Renal cortex interstitium (tissue), 15 donors: ENCODE data around the gene RPGR. TPM values are rescaled to one million over a fixed set of nuclear protein-coding genes. Genes with fewer than 3 reads are reported as not detected.

ENCODE experiments used
- DNase-seq, 11 donors: peaks; one replicate each; pipeline ENCODE4 v3.0.0-alpha.2; 2013; ENCODE audit warnings: low read depth in 9 of 11, low spot score in 4 of 11; ENCODE audit errors: extremely low read depth in 1 of 11
- long read RNA-seq, 16 experiments: transcript quantifications; one replicate each; lab custom pipeline, GENCODE V29; 2026
- polyA plus RNA-seq, 3 donors: library from polyadenylated mRNA; unstranded; fragments of 120-200 nt; gene quantifications; one replicate each; pipeline ENCODE4 v1.2.1, GENCODE V29; 2013; ENCODE audit not compliant: insufficient read length in 3 of 3

RPGR gene, protein sequence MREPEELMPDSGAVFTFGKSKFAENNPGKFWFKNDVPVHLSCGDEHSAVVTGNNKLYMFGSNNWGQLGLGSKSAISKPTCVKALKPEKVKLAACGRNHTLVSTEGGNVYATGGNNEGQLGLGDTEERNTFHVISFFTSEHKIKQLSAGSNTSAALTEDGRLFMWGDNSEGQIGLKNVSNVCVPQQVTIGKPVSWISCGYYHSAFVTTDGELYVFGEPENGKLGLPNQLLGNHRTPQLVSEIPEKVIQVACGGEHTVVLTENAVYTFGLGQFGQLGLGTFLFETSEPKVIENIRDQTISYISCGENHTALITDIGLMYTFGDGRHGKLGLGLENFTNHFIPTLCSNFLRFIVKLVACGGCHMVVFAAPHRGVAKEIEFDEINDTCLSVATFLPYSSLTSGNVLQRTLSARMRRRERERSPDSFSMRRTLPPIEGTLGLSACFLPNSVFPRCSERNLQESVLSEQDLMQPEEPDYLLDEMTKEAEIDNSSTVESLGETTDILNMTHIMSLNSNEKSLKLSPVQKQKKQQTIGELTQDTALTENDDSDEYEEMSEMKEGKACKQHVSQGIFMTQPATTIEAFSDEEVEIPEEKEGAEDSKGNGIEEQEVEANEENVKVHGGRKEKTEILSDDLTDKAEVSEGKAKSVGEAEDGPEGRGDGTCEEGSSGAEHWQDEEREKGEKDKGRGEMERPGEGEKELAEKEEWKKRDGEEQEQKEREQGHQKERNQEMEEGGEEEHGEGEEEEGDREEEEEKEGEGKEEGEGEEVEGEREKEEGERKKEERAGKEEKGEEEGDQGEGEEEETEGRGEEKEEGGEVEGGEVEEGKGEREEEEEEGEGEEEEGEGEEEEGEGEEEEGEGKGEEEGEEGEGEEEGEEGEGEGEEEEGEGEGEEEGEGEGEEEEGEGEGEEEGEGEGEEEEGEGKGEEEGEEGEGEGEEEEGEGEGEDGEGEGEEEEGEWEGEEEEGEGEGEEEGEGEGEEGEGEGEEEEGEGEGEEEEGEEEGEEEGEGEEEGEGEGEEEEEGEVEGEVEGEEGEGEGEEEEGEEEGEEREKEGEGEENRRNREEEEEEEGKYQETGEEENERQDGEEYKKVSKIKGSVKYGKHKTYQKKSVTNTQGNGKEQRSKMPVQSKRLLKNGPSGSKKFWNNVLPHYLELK
- polyA plus RNA-seq, result 10 to 100 TPM; 12.6 to 21.6 (median 17.8) TPM
- long read RNA-seq, donor 1, partial matches to known transcripts, result 0 of 1 reads
- long read RNA-seq, donor 1, other reads (novel, unspliced or antisense), result 0 of 1 reads
- long read RNA-seq, donor 2, partial matches to known transcripts, result 0 of 2 reads
- long read RNA-seq, donor 2, other reads (novel, unspliced or antisense), result 0 of 2 reads
- long read RNA-seq, donor 3, result 0 reads
- long read RNA-seq, donor 4, partial matches to known transcripts, result 0 of 1 reads
- long read RNA-seq, donor 4, other reads (novel, unspliced or antisense), result 0 of 1 reads
- long read RNA-seq, donor 5, full-length matches to known transcripts, result 7 of 7 reads
- long read RNA-seq, donor 5, partial matches to known transcripts, result 0 of 7 reads
- long read RNA-seq, donor 5, other reads (novel, unspliced or antisense), result 0 of 7 reads
- long read RNA-seq, donor 6, partial matches to known transcripts, result 0 of 1 reads
- long read RNA-seq, donor 6, other reads (novel, unspliced or antisense), result 0 of 1 reads
- long read RNA-seq, donor 7, result 0 reads
- long read RNA-seq, donor 8, partial matches to known transcripts, result 0 of 2 reads
- long read RNA-seq, donor 8, other reads (novel, unspliced or antisense), result 0 of 2 reads
- long read RNA-seq, donor 9, partial matches to known transcripts, result 0 of 2 reads
- long read RNA-seq, donor 9, other reads (novel, unspliced or antisense), result 0 of 2 reads
- long read RNA-seq, donor 10, partial matches to known transcripts, result 0 of 1 reads
- long read RNA-seq, donor 10, other reads (novel, unspliced or antisense), result 0 of 1 reads
- long read RNA-seq, donor 11, result 0 reads
- long read RNA-seq, donor 12, result 0 reads
- long read RNA-seq, donor 13, partial matches to known transcripts, result 0 of 1 reads
- long read RNA-seq, donor 13, other reads (novel, unspliced or antisense), result 0 of 1 reads
- long read RNA-seq, donor 14, partial matches to known transcripts, result 0 of 1 reads
- long read RNA-seq, donor 14, other reads (novel, unspliced or antisense), result 0 of 1 reads
- long read RNA-seq, donor 15, full-length matches to known transcripts, result 2 of 2 reads
- long read RNA-seq, donor 15, partial matches to known transcripts, result 0 of 2 reads
- long read RNA-seq, donor 15, other reads (novel, unspliced or antisense), result 0 of 2 reads
- long read RNA-seq, donor 16, partial matches to known transcripts, result 0 of 2 reads
- long read RNA-seq, donor 16, other reads (novel, unspliced or antisense), result 0 of 2 reads

DNA sequence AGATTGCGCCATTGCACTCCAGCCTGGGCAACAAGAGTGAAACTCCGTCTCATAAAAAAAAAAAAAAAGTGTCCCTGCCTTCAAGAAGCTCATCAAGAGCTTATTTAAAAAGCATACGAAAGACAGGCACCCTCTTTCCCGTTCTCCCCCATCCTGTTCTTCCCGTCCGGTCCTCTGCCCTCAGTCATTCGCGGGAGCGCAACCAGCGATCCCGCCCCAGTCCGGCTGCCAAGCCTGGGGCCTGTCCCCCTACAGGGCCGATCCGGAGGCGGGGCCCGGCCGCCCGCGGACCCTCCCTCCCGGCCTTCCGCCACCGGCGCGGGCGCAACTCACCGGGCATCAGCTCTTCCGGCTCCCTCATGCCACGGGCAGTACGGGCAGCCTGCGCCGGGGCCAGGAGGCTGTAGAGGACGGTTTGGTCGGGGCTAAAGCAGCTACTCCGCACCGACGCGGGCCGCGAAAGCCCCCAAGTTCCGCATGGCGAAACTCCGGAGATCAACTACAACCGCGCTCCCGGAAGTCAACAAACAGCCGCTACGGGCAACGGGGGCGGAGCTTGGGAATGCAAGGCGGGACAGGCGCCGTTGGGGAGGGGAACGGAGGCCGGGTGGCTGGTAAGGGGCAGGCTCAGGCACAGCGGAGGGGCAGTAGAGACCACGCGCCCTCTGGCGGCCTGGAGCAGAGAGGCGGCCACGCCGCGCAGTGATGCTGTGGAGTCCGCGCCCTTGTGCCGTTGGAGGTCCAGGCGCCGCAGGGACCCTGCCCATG is at the start of gene RPGR:
RPGR (minus strand) TSS at position 503 of the 768 bp plus-strand sequence; CDS start at position 361, 142 bp downstream.
- DNase-seq, result peak; percentile 68 to 92 (median 85)

DNA sequence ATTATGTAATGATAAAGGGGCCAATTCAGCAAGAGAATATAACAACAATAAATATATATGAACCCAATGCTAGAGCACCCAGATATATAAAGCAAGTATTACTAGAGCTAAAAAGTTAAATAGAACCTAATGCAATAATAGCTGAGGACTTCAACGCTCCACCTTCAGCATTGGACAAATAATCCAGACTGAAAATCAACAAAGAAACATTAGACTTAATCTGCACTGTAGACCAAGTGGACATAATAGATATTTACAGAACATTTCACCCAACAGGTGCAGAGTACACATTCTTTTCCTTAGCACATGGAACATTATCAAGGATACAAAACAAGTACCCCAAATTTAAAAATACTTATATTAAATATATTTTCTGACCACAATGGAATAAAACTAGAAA is 49.4 kb upstream of the RPGR start:
- DNase-seq, result no peak

DNA sequence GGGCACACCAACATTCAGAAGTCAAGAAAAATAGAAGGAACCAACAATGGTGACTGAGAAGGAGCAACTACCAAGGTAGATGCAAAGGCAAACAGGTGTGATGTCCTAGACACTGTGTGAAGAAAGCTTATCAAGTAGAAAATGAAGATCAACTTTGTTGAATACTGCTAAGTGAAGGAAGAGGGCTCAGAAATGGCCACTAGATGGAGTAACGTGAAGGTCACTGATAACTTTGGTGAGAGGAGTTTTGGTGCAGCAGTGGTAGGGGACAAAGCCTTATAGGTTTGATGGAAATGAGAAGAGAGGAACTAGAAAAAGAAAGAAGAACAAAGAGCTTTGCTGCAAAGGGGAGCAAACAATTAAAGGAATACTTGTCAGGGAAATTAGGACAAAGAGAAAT is 48.6 kb upstream of the RPGR start:
- DNase-seq, result no peak

DNA sequence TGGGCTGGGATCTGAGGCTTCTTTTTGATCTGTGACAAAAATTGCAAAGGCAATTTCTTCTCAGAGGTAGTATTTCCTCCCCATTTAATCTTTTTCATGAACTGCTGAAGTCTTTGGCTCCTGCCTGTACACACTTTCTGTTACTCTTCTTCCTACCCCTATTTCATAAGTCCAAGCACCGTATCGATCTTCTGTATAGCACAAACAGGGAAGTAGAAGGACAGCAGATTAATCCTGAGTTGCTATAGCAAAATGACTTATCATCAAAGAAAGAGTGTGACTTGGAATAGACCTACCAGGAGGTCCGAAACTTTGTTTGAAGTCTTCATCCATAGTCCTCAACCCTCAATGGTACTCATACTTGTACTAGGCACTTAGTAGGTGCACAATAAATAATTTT is 47.1 kb upstream of the RPGR start:
- no peak for DNase-seq

DNA sequence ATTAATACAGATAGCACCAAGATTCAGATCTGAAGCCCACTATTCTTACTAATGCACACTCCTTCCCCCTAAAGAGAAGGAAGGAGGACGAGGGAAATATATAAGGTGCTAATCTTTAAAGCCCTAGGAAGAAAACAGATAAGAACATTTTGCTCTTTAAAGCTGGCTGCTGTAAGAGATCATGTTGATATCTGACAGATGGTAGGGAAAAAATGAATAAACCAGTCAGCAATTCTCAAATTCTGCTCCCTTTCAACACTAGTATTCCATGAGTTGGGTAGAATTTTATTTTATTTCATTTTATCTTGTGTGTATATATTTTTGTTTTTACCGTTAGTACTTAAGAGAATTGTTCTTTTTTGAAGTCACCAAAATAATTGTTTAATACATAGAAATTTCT is 44.3 kb upstream of the RPGR start:
- no peak for DNase-seq

DNA sequence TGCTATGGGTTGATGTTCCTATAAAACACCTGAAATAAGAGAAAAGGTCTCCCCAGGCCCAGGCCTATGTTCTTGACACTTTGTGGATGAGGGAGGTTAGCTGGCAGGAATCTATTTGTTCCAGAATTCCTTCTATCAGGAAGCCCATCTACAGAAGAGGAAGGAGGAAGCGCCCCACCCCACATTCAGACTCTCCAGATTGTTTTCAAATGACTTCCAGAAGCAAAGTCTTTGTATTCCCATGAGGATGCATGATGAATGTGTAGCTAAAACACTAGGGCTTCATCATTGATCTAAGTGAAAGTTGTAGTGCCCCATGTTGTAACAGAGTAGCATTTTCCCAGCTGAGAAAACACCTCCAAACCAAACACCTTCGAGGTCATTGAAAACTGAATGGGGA is 41.5 kb upstream of the RPGR start:
- no peak for DNase-seq

DNA sequence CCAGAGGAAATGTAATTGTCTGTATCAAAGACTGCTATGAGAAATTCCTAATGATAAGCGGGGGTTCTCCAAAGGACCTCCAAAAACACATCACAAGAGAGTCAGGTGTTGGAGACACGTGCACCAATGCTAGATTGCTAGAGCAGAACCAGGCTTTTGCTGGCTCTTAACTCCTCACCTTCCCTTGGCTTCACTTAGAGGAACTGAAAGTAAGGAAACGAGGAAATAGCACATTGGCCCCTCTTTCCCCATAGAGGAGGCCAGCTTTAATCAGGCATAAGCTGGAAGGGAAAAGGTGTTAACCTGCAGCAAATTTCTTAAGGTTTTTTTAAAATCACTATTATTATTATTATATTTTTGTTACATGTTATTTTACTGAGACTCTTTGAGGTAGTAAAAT is 38.6 kb upstream of the RPGR start:
- DNase-seq, result no peak

DNA sequence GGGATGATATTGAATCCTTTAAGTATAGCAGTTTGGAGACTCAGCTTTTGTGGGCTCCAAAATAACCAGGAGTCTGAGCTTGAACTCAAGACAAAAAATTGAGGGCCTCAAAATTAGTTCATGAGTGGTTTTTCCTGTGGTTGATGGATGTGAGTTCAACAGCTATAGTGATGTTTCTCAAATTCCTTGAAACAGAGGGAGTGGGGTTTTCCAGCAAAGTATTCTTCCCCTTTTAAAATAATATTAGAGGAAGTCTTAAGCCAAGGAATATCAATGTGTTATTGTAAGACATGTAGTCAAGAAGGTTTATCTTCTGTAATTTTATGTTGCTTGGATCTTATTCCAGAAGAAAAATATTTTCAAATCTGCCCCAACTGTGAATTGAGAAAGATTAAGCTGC is 35.7 kb upstream of the RPGR start:
- DNase-seq, result no peak

DNA sequence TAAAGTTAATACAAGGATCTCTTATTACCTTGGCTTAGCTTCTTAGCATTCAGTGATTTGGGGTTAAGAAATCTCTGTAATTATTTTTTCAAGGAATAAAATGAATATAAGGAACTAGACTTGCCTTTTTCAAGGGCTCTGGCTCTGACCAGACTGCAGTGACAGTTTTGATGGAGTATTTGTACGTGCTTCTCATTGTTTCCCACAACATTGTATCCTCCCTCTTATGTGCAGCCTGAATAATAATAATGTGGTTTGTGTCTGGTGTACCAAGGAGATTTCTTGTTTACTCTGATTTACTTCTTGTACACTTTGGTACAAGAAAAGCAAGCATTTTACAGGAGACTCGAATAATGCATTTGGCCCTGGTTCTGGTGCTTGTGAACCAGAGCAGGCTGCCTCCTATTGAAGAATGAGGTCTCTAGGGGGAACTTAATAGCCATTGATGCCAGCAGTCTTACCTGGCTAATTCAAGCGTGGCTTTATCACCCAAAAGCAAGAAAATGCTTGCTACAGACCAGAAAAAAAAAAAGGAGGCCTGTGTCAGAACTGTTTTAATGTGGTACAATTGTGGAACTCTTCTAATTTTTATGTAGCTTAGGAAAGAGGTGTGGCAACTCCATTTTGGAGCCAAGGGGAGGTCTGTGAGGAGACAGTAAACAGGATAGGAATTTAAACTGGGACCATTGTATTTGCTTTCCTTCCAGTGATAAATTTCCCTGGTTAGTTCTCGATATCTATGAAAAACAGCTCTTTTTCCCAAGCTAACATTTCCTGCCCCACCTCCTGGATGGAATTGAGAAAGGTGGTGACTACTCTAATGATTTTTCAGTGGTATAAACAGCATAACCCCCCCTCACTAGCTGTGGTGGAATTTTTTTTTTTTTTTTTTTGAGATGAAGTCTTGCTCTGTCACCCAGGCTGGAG is 30.7 kb upstream of the RPGR start:
- no peak for DNase-seq

DNA sequence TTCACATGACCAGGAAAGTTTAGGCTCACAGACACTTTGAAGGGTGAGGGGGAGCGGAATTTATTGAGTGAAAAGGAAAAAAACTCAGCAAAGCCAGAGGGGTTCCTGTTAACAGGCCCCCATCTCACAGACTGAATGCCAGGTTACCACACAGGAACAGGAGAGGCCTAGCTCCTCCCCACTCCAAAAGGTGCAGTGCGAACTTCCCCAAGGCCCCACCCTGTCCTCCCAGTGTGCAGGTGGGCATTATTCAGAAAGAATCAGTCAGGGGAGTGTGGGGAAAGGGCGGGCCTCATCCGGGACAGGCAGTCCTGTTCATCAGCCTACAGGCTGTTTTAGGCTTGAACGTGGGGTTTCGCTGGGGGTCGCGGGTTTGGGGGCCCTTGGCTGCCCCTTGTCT is 29.1 kb upstream of the RPGR start:
- DNase-seq, result no peak

DNA sequence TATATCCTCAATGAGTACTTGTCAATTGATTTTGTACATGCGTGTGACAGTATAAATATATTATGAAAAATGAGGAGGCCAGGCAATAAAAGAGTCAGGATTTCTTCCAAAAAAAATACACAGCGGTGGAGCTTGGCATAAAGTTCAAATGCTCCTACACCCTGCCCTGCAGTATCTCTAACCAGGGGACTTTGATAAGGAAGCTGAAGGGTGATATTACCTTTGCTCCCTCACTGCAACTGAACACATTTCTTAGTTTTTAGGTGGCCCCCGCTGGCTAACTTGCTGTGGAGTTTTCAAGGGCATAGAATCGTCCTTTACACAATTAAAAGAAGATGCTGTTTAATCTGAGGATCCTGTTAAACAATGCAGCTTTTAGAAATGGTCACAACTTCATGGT is 25.1 kb upstream of the RPGR start, which contains the start of gene OTC:
OTC (plus strand) TSS at position 243 of the 400 bp plus-strand sequence; CDS start at position 336, 93 bp downstream.
- no peak for DNase-seq

DNA sequence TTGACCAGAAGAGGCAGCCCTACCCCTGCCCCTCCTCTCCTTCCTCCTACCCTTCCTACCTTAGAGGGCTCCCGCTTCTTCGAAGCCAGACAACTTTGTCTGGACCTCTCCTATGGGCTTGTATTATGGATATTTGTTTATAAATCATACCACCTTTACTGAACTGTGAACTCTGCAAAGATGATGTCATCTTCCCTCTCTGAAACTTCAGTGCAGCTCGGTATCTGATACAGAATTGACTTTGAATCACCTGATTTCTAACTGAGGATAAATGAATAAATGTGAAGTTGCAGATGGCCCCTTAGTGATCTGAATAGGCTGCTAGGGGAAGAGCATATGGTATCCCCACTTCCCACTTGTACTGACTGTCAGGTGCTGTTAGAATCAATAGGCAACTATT is 24.0 kb upstream of the RPGR start:
- no peak for DNase-seq

DNA sequence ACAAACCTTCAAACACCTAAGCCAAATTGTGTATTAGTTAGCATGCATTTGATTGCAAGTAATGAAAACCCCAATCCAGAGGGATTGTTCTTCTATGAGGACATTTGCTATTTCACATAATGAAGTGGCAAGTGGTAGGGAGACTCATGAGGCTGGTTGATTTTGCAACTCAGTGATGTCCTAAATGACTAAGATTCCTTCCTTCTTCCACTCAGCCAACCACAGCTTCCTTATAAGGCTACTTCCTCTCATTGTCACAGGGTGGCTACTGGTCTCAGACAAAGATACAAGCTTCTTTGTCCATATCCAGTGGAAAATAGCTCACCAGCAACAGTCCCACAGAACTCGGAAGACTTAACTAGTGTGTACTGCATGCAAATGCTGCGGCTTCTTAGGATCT is 19.8 kb upstream of the RPGR start:
- DNase-seq, result no peak

DNA sequence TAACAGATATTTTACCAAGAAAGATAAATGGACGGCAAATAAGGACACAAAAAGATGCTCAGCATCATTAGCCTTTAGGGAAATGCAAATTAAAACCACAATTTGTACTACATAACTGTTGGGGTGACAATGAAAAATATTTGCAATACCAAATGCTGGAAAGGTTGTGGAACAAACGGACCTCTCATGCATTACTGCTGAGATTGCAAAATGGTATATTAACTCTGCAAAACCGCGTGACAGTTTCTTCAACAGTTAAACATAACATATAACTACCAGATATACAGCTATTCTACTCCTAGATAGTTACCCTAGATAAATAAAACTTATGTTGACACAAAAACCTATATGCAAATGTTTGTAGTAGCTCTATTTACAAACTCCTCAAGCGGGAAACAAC is 18.8 kb upstream of the RPGR start:
- no peak for DNase-seq
